GM12865 (cell line): ENCODE data around the gene CLDN15.
"Not testable (repeated sequence)": the region's sequence is repeated elsewhere in the genome, so short reads cannot be mapped to it uniquely, and the experiment has no call there.

ENCODE experiments used
- DNase-seq: peaks from one replicate; pipeline ENCODE4 v3.0.0; 2010; ENCODE audit warnings: low read depth
- H3K4me3 ChIP-seq: 2 replicates; pipeline ENCODE4 v1.5.1; 2011; ENCODE audit warnings: mild to moderate bottlenecking, low read depth, low read length, control low read depth
- CTCF ChIP-seq: IDR thresholded peaks from 2 replicates; pipeline ENCODE4 v1.5.1; 2011; ENCODE audit warnings: low read length, control low read depth, low read depth, inconsistent platforms; ENCODE audit not compliant: insufficient read depth; ENCODE audit errors: missing control alignments

Gene CLDN15

GRCh38 chr7:101201695-101202602 lies 35.7 kb downstream of the CLDN15 start:
- no peak overlapping the region for H3K4me3 ChIP-seq
- no peak for DNase-seq
- TF ChIP-seq CTCF = no peak

GRCh38 chr7:101200862-101201599 lies 36.6 kb downstream of the CLDN15 start, which contains the start of gene MOGAT3:
Gene MOGAT3, minus strand, starts transcription at chr7:101201036. Its CDS starts 182 bp downstream, at chr7:101200854.
- no peak for DNase-seq
- no peak within 1 kb of the TSS for H3K4me3 ChIP-seq

GRCh38 chr7:101200504-101200861 lies 37.1 kb downstream of the CLDN15 start:
- DNase-seq = no peak
- no peak for TF ChIP-seq CTCF
- H3K4me3 ChIP-seq = no peak overlapping the region

More at GRCh38 chr7:101200862-101201599, 36.6 kb downstream of the CLDN15 start, which contains the start of gene MOGAT3:
- no peak for TF ChIP-seq CTCF

GRCh38 chr7:101199522-101199921 lies 38.1 kb downstream of the CLDN15 start:
- not testable (repeated sequence) for DNase-seq, H3K4me3 ChIP-seq

GRCh38 chr7:101198476-101198875 lies 39.1 kb downstream of the CLDN15 start:
- TF ChIP-seq CTCF = no peak
- no peak overlapping the region for H3K4me3 ChIP-seq

GRCh38 chr7:101197991-101198390 lies 39.6 kb downstream of the CLDN15 start:
- TF ChIP-seq CTCF = no peak
- DNase-seq = no peak
- H3K4me3 ChIP-seq = no peak overlapping the region

More at GRCh38 chr7:101198476-101198875, 39.1 kb downstream of the CLDN15 start:
- no peak for DNase-seq

GRCh38 chr7:101195884-101196283 lies 41.7 kb downstream of the CLDN15 start:
- DNase-seq = no peak
- H3K4me3 ChIP-seq = no peak overlapping the region
- TF ChIP-seq CTCF = no peak
